ENCODE data around the gene APLN. TPM values are rescaled to one million over a fixed set of nuclear protein-coding genes. Genes with fewer than 3 reads are reported as not detected.
A peak's percentile ranks its signal among the peaks of the same experiment; 100 is the strongest.

The APLN gene
- total RNA-seq, 2 donors from 2014 or later: 2.1 to 2.3 TPM

- H3K9me3 ChIP-seq: no peaks in the 10 kb centered on the region
- no peak overlapping the region for H3K27ac ChIP-seq
- no peaks in the 10 kb centered on the region for H3K36me3 ChIP-seq
- TF ChIP-seq, protein P1, sequence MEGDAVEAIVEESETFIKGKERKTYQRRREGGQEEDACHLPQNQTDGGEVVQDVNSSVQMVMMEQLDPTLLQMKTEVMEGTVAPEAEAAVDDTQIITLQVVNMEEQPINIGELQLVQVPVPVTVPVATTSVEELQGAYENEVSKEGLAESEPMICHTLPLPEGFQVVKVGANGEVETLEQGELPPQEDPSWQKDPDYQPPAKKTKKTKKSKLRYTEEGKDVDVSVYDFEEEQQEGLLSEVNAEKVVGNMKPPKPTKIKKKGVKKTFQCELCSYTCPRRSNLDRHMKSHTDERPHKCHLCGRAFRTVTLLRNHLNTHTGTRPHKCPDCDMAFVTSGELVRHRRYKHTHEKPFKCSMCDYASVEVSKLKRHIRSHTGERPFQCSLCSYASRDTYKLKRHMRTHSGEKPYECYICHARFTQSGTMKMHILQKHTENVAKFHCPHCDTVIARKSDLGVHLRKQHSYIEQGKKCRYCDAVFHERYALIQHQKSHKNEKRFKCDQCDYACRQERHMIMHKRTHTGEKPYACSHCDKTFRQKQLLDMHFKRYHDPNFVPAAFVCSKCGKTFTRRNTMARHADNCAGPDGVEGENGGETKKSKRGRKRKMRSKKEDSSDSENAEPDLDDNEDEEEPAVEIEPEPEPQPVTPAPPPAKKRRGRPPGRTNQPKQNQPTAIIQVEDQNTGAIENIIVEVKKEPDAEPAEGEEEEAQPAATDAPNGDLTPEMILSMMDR (IDR thresholded peaks at IDR 0.05): no peak
- H3K4me1 ChIP-seq: peaks cover 0 to 17% of the 10 kb centered on the region in 2 donors
- H3K27me3 ChIP-seq: no peaks in the 10 kb centered on the region
- DNase-seq (ENCODE audit: low spot score): peak; percentile 38
- H3K4me3 ChIP-seq: no peak overlapping the region
Observed at GRCh38 chrX:129650183-129650689, 4.5 kb downstream of the APLN start.

DNA sequence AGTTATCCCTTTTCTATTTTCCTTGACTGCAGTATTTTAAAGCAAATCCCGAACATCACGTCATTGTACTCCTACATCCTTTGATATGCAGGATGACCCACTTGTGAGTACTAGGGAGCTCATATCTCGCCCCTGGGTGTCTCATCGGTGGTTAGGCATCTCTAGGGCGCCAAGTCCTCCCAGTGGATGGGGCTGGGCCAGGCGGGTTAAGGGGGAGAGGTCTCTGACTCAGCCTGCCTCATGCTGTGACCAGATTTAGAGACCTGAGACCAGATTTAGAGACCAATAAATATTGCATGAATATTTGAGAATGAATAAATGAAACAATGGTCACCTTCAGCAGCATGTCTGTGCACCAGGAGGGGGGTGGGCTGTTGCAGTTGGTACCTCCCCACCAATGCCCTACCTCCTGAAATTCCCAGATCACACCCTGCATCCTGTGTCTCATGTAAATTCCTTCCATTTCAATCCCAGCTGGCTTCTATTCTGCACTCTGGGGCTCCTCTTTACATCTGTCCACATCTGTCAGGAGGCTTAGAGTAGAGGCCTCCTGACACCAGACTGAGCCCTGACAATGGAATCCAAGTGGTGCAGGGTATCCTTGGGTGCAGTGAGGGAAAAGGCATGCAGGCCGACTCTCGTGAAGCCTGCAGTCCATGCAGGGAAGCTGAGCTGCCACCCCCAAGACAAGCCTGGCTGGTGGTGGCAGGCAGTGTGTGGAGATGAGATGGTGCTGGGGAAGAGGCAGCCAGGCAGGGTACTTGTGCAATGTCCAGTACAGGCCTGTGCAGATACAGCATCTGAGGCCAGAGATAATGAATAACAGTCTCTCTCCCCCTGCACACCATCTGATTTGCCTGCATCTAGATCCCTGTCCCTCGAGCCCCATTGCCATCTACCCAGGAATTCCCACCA is 5.2 kb downstream of the APLN start:
- peaks cover 0 to 14% of the 10 kb centered on the region in 2 donors for H3K4me1 ChIP-seq
- H3K27me3 ChIP-seq: no peaks in the 10 kb centered on the region
- H3K4me3 ChIP-seq: no peak overlapping the region
- no peak overlapping the region for H3K27ac ChIP-seq
- no peaks in the 10 kb centered on the region for H3K9me3 ChIP-seq
- H3K36me3 ChIP-seq: no peaks in the 10 kb centered on the region
- TF ChIP-seq, protein P1 (IDR thresholded peaks at IDR 0.05): no peak
- DNase-seq (ENCODE audit: low spot score): peak; percentile 34

- DNase-seq (ENCODE audit: low spot score): peak; percentile 28
- Histone ChIP-seq H3K36me3 (no peaks in the 10 kb centered on the region), H3K27me3 (no peaks in the 10 kb centered on the region), H3K4me3 (no peak overlapping the region), H3K27ac (no peak overlapping the region), H3K4me1 (peaks cover 0 to 8% of the 10 kb centered on the region in 2 donors), H3K9me3 (no peaks in the 10 kb centered on the region)
- TF ChIP-seq, protein P1 (IDR thresholded peaks at IDR 0.05): no peak
Observed at GRCh38 chrX:129648514-129649267, 6.1 kb downstream of the APLN start.

- Histone ChIP-seq H3K4me1 (no peaks in the 10 kb centered on the region), H3K27me3 (no peaks in the 10 kb centered on the region), H3K36me3 (no peaks in the 10 kb centered on the region), H3K9me3 (no peaks in the 10 kb centered on the region), H3K4me3 (no peak overlapping the region), H3K27ac (no peak overlapping the region)
- peak; percentile 32 for DNase-seq (ENCODE audit: low spot score)
- TF ChIP-seq, protein P1 (IDR thresholded peaks at IDR 0.05): no peak
Observed at GRCh38 chrX:129647418-129648410, 7.0 kb downstream of the APLN start.

All from right atrium auricular region (tissue), 2 donors.